ENCODE measurements around the gene LRRC18. TPM values are rescaled to one million over a fixed set of nuclear protein-coding genes. Genes with fewer than 3 reads are reported as not detected.

The LRRC18 gene
- total RNA-seq, 1 donor from 2014 or later, result not detected

- DNase-seq (ENCODE audit: low spot score), result no peak
Measured at GRCh38 chr10:48946332-48946731, 6.7 kb upstream of the LRRC18 start.

DNA sequence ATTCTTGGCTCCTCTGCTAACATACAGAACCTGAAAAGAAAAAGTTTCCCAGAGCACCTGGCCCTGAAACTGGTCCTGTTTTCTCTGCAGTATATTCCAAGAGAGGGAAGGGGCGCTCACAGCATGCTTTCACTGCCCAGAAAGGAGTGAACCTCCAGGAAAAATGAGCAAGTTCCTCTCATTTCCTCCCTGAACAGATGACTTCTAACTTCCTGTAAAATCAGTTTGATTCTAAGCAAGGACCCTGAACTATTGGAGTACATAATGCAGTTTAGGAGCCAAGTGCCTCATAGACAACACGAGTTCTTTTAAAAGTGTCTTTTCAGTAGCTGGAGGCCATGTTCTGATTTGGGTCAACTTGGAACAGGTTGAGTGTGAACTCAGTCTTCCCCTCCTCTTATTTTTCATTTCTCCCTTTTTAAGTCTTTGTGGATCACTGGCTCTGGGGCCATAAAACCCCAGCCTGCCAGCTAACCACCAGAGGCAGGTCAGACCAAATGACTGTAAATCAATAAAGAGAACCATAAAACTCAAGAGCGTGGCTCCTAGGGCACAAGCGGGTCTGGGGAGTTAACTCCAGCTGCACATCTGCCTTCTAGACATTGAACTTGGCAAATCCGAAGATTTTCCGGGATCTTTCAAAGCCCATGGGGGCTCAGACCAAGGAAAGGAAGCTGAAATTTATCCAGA is 5.9 kb upstream of the LRRC18 start:
- DNase-seq (ENCODE audit: low spot score), result no peak

DNA sequence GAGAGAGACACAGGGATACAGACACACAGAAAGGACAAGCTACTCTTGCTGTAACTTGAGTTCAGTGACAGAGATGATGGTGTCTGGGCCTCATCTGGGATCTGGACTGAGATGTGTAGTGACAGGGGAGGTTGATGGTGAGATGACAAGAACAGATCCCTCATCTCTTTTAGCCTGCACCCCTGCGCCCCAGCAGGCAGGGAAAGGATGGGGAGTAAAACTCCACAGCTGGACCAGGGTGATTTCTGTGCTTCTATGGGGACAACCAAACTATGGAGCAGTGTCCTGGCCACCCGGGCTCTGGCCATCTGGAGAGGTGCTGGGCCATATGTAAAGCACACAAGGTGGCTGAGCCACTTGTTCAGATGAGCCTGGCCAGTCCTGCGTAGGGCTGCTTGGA is 4.5 kb upstream of the LRRC18 start:
- no peak for DNase-seq (ENCODE audit: low spot score)

- no peak for DNase-seq (ENCODE audit: low spot score)
Measured at GRCh38 chr10:48943096-48943495, 3.5 kb upstream of the LRRC18 start.

DNA sequence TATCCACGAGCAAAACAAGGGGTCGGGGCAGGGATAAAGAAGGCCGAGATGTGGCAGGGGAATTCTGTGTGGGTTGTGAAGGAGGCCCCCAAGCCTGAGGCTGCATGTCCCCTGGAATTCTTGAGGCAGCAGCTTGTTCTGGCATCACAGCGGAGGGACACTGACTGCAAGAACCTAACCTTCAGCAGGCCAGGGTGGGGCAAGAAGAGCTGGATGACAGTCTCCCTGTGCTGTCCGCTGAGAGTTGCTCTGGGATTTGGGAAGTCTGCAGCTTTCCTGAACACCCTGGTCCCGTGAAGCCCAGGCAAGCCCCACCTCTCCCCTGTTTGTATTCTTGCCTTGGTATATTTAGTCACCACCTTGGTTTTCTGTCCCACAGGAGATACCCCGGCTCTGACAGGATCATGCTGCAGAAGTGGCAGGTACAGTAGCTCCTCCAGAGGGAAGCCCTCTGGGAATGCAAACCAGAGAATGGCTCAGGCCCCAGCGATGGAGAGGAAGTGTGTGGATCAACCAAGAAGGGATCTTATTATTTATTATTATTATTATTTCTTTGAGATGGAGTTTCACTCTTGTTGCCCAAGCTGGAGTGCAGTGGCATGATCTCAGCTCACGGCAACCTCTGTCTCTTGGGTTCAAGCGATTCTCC is 1.9 kb upstream of the LRRC18 start:
- DNase-seq (ENCODE audit: low spot score), result no peak

DNA sequence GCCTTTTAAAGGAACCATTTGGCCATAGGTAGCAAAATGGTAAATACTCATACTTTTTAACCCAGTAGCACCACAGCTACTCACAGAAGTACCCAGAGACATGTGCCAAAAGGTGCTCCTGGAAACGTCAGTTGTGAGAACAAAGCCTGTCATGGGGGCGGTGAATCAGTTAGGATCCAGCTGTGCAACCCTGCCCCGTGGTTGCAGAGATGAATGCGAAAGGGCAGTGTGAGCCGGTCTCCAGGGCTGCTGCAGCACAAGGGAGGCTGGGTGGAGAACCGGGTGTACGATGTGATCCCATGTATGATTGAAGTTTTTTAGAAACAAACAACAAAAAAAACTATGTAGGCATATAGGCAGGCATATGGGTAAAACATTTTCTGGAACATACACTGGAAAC is 1.3 kb upstream of the LRRC18 start:
- no peak for DNase-seq (ENCODE audit: low spot score)

DNA sequence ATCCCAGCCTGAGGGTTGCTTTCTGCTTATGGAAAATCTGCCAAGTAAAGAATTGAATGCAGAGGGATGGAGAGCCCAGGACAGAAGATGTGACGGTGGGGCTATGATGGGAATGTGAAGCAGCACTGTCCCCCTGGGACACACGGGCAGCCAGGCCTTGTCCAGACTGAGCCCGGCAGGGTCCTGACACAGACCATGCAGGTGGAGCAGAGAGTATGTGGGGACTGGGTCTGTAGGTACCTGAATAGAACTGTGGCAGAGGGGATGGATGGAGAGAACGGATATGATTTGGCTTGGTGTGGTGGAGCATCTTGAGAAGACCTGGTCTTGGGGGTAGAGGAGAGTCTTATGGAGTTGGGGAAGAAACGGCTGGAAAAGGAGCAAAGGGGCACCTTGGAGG is 732 bp upstream of the LRRC18 start:
- no peak for DNase-seq (ENCODE audit: low spot score)

DNA sequence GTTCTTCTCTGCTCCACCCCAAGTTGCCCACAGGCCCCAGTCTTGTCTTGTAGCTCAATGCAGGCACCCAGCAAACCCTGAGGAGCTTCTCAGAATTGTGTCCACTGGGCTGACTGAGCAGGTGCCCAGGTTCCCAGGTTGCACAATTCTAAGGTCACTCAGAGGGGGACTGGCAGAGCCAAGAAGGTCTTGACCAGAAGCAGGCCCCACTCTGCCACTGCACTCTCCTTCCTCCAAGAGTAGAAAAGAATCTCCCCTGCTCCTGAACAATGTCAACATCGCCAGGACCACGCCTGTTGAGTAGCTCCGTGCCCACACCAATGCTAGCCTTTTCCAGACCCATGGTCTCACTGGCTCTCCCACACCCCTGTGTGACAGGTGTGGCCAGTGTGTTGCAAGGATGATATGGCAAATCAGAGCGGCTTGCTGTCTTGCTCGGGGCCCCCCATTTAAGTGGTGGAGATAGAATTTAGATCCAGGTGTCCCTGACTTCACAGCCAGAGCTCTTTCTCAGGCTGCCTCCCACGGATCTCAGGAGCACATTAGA is 577 bp downstream of the LRRC18 start:
- DNase-seq (ENCODE audit: low spot score), result no peak

DNA sequence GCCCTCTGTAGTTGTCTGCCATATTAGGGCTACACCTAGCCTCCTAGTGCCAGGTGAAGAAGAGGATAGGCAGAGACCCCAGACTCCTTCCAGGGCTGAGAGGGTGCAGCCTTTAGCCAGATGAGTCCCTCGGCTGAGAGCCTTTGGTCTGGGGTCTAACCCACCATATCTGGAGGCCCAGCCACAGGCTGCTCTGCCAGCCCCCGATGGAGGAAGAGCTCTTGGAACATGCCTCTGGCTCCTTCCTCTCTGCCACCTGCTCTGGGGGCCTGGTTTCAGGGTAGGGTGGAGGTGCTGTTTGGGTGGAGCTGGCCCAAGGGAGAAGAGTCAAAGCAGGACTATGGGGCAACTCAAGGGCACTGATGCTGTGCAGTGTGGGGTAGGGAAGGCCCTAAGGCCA is 1.4 kb downstream of the LRRC18 start:
- no peak for DNase-seq (ENCODE audit: low spot score)

- DNase-seq (ENCODE audit: low spot score), result no peak
Measured at GRCh38 chr10:48937796-48938195, 1.8 kb downstream of the LRRC18 start.

DNA sequence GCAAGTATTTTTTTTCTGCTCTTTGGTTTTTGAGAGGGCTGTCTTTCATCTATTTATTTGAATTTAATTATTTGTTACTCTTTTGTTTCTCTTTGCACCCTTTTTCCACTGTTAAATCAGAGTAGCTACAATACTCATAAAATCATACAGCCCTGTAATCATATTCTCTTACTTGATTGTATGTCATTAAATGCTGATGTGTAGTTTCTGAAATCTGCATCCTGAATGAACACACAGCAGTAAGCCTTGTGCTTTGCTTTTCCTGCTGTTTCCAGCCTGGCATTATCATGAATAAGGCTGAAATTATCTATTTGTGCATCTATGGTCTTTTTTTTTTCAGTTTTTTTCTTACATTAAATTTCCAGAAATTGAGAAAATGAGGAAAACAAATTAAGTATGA is 4.1 kb downstream of the LRRC18 start:
- no peak for DNase-seq (ENCODE audit: low spot score)

DNA sequence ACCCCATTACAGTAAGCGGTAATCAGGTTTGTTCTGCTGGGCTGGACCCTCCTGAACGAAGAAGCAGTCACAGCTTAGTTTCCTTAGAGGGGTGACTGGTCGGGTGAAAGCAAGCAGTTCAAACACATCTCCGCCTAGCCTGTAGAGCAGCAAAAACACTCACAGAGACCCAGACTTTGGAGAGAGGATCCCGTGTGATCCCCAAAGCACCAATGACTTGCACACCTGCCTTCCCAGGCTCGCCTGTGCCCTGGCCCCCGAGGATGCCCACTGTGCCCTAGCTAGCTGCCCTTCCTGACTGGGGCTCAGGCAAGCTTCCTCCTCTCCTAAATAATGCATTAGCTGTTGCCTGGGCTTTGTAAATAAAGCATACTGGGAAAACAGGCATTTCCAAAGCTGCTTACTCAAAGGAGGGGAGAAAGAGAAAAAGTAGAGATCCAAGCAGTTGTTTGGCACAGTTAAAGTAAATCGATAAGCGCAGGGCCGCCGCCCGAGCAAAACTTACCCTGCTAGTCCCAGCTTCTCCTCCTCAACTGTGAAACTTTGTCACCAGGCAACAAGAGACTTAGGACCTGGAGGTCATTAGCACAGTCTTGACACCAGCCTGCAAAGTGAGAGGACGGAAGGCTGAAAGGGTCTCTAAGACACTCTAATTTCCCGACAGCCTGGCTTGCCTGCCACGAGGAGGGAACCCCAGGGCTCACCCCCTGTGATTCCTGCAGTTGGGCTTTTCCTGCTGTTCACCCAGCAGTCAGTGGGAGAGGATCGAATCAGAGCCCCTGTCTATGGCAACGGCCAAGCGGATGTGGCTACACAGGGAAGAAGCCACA is 4.8 kb downstream of the LRRC18 start:
- no peak for DNase-seq (ENCODE audit: low spot score)

DNA sequence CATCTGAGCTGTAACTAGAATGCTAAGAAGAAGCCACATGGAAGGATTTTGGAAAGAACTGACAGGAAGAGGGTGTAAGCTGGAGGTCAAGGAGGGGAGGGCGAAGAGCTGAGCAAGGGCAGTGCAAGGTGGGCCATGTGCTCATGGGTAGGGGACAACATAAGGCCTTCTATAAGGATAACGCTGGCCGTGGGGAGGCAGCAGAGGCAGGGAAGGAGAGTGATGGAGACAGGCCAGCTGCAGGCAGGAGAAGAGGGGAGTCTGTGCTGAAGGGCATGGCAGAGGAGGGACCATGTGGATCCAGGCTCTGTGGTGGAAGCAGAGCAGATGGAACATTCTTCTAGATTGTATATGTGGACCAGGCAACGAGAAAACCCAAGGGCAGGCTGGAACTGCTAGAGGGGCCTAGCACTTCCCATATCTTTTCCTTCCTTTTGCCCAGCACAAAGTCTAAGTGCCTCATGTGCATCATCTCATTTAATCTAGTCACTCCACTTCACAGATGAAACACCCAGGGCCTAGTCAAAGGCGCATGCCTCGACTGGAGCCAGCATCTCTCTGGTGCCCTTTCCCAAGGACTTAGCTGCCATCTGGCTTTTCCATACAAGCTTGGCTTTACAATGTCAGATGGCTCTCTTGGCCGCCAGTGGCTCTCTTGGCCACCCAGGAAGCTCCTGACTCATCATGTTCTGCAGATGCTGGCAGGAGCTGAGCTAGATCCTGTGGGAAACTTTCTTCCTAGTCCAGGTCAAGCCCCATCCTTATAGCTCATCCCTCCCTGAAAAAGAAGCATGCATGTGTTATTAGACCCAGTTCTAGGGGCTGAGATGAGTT is 6.6 kb downstream of the LRRC18 start:
- no peak for DNase-seq (ENCODE audit: low spot score)

GRCh38 chr10:48931188-48931587 is 8.5 kb downstream of the LRRC18 start:
- peak; percentile 29 for DNase-seq (ENCODE audit: low spot score)

GRCh38 chr10:48929413-48929990 is 10.1 kb downstream of the LRRC18 start:
- DNase-seq (ENCODE audit: low spot score), result peak; percentile 15

DNA sequence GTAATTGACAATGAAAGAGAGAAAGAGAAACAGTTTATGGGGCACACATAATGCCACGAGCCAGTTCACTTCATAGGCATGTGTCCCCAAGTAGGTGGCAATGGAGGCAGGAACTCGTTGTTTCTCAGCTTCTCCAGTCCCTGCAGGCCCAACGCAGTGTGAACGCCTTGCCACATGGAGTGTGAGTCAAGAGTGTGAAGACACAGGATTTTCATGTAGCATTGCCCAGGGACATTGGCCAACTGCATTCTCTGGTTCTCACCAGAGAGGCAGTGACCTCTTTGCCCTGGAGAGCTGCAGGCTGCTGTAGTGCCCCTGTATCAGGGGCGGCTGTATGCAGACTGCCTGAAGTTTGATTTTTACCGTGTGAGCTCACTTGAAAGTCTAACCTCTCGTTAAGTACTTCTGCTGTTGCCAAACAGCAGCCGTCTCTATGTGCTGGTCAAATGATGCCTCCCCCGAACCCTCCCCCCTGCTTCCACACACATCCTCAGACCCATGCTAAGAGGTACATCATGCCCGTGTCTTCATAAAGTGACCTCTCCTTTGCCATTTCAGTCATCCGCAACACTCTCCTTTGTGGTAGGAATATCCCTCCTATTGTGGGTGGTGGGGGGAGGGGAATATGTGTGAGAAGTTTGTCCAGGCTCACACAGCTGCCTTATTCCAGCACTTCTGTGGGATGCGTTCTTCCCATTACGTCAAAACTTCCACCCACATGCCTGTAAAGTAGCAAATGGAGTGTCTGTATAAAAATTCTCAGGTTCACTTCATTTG is 12.7 kb downstream of the LRRC18 start:
- DNase-seq (ENCODE audit: low spot score), result no peak

- DNase-seq (ENCODE audit: low spot score), result no peak
Measured at GRCh38 chr10:48926255-48926654, 13.4 kb downstream of the LRRC18 start.

DNA sequence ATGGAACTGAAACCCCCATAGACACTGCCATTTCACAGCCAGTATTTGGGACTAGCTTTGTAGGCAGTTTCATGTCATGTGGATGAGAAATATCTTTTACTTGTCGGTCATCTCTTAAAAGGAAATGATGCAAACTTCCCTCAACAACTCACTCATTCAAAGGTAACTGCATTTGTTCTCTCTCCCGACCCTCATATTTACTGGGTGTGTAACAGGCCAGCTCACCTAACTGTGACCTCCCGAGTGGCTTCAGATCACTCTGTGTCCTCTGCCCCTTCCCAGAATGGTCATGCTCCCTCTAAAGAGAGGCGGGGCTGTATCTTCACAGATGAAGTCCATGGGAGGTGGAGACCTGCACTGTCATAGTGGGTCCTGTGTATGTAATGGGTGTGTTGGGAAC is 14.7 kb downstream of the LRRC18 start:
- DNase-seq (ENCODE audit: low spot score), result no peak

DNA sequence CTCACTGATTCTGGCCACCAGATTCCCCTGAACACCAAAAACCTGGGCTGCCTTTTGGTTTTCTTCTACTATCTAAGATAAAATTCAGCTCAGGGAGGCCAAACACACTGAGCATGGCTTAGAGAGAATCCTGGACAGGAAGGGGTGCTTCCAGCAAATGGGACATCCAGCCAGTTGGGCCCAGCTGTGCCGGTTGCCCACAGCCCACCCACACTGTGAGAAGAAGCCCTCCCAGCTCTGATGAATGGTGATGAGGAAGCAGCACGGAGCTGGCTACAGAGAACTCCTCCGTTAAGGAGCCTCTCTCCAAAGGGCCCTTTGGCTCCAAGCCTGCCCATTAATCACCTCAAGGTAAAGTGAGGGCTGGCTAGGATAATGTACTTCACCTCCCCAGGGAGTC is 15.9 kb downstream of the LRRC18 start:
- no peak for DNase-seq (ENCODE audit: low spot score)

DNA sequence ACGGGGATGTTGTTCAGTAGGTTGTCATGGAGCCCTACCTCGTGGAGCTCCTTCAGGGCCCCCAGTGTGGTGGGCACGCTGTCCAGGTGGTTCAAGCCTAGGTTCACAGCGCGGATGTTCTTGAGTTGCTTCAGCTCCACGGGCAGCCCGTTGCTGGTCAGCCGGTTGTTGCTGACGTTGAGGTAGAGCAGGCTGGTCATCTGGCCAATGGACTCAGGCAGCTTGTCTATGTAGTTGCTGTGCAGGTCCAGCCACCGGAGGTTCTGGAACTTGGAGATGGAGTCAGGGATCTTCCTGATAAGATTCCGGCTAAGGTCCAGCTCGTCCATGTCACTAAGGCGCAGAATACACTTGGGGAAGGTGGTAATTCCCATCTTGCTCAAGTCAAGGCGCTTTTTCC is 26.0 kb downstream of the LRRC18 start:
- peak; percentile 18 for DNase-seq (ENCODE audit: low spot score)

DNA sequence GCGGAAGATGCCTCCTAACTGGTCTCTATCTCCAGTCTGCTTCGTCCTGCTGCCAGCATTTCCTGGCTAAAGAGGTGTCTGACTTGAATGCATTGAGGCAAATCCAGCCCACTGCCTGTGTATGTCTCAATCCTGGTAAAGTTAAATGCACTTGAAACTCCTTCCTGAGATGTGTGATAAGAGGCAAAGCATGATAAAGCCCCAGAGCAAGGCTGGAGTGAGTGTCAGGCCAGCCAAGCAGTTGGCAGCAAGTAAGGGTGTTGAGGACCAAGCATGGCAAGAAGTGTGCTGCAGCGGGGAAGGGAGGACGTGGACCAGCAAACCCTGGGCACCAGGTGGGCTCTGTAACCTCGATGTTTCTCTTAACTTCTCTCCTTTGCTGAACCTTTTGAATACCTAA is 29.1 kb downstream of the LRRC18 start:
- peak; percentile 10 for DNase-seq (ENCODE audit: low spot score)

Data from ureter (tissue), 1 donor.